Panc1 (cell line): ENCODE data around the gene ID1. TPM values are rescaled to one million over a fixed set of nuclear protein-coding genes. Genes with fewer than 3 reads are reported as not detected.
A peak's percentile ranks its signal among the peaks of the same experiment; 100 is the strongest.

Experiments used
- ATAC-seq: fragments of 200-7000 bp; cut with Tn5 transposase; 2 replicates; pipeline ENCODE4 v1.9.1; 2020; ENCODE audit warnings: mild to moderate bottlenecking, moderate library complexity
- BruUV-seq: library from RNA; stranded (reverse); fragments of 400-500 nt; replicated peaks from 2 replicates; lab custom pipeline; 2021; lab: Mats Ljungman, UMichigan
- CTCF ChIA-PET: fragments of 300-600 bp; sonication (Branson Sonifier 250); formaldehyde crosslinking; loops from one replicate; lab custom pipeline; 2022; ENCODE audit warnings: antibody characterized with exemption; lab: Charles Lee
- POLR2A ChIA-PET: fragments of 300-600 bp; sonication (Branson Sonifier 250); formaldehyde crosslinking; loops from one replicate; lab custom pipeline; 2022; ENCODE audit warnings: antibody characterized with exemption; lab: Charles Lee
- DNase-seq: peaks from one replicate; pipeline ENCODE4 v3.0.0-alpha.2; 2010; ENCODE audit warnings: low read depth, low spot score
- H3K27ac ChIP-seq: 2 replicates; pipeline ENCODE4 v1.5.1; 2011; ENCODE audit warnings: mild to moderate bottlenecking, low read length, inconsistent platforms
- H3K27me3 ChIP-seq: fragments of 200-500 bp; sonication (Bioruptor generic); 2 replicates; pipeline ENCODE4 v1.6.0; 2014; ENCODE audit warnings: low read length, inconsistent platforms; ENCODE audit not compliant: control insufficient read depth, insufficient read depth
- H3K36me3 ChIP-seq: fragments of 200-500 bp; sonication (Bioruptor generic); 2 replicates; pipeline ENCODE4 v1.5.1; 2014; ENCODE audit warnings: inconsistent platforms, mild to moderate bottlenecking, low read length, moderate library complexity; ENCODE audit not compliant: control insufficient read depth, insufficient read depth
- H3K4me1 ChIP-seq: 2 replicates; pipeline ENCODE4 v1.5.1; 2011; ENCODE audit warnings: inconsistent platforms, mild to moderate bottlenecking, low read length, moderate library complexity; ENCODE audit not compliant: control insufficient read depth, insufficient read depth
- H3K4me3 ChIP-seq, 2 experiments: 2 replicates each; pipeline ENCODE4 v1.5.1; 2011 to 2012; ENCODE audit warnings: low read depth in 2 of 2, low read length in 2 of 2, mild to moderate bottlenecking in 2 of 2, inconsistent platforms in 1 of 2, moderate library complexity in 1 of 2
- H3K9me3 ChIP-seq: fragments of 200-500 bp; sonication (Bioruptor generic); 2 replicates; pipeline ENCODE4 v1.5.1; 2014; ENCODE audit warnings: low read depth, mild to moderate bottlenecking, inconsistent platforms, low read length, moderate library complexity; ENCODE audit not compliant: control insufficient read depth, insufficient read depth
- POLR2AphosphoS5 ChIP-seq: IDR thresholded peaks from 2 replicates; pipeline ENCODE4 v1.6.1; 2012; ENCODE audit warnings: mild to moderate bottlenecking, low read depth, low read length, moderate library complexity
- SIN3A ChIP-seq: IDR thresholded peaks from 2 replicates; pipeline ENCODE4 v1.6.1; 2012; ENCODE audit warnings: low read depth, mild to moderate bottlenecking, low read length, moderate library complexity, borderline replicate concordance; ENCODE audit not compliant: insufficient read depth
- TCF7L2 ChIP-seq: IDR thresholded peaks from 2 replicates; pipeline ENCODE4 v1.6.1; 2011; ENCODE audit warnings: mild to moderate bottlenecking, low read depth, low read length, inconsistent platforms
- in situ Hi-C: cut with HindIII; loops from 2 replicates; pipeline ENCODE4 v1.10.0; 2016; ENCODE audit warnings: low sequenced_read_pairs, low pct_unique_long_range_greater_than_20kb
- intact Hi-C: fragments of 100-400 bp; cut with micrococcal nuclease; formaldehyde crosslinking; loops from one replicate; pipeline ENCODE4 v1.10.0; 2022; ENCODE audit not compliant: unreplicated experiment
- microRNA-seq: library from miRNA; unstranded; fragments of <30 nt; microRNA quantifications from one replicate; pipeline ENCODE4 v1.1.0, GENCODE V29; 2020; ENCODE audit not compliant: unreplicated experiment
- total RNA-seq: library from RNA; stranded (reverse); gene quantifications from one replicate; pipeline ENCODE4 v1.2.1, GENCODE V29; 2021; ENCODE audit not compliant: unreplicated experiment
- TF ChIP-seq, protein P1 (sequence below), 2 experiments: IDR thresholded peaks; 2 replicates each; pipeline ENCODE4 v1.6.1; 2011 to 2012; ENCODE audit warnings: low read depth in 2 of 2, control low read depth in 1 of 2, low read length in 1 of 2, mild to moderate bottlenecking in 1 of 2, moderate library complexity in 1 of 2; ENCODE audit not compliant: insufficient read depth in 1 of 2
- TF ChIP-seq, protein P2 (sequence below): fragments of 450-650 bp; IDR thresholded peaks from 2 replicates; pipeline ENCODE4 v1.5.1; 2017; ENCODE audit warnings: mild to moderate bottlenecking

Gene ID1
- total RNA-seq, 1 experiment from 2014 or later = 152 TPM

DNA sequence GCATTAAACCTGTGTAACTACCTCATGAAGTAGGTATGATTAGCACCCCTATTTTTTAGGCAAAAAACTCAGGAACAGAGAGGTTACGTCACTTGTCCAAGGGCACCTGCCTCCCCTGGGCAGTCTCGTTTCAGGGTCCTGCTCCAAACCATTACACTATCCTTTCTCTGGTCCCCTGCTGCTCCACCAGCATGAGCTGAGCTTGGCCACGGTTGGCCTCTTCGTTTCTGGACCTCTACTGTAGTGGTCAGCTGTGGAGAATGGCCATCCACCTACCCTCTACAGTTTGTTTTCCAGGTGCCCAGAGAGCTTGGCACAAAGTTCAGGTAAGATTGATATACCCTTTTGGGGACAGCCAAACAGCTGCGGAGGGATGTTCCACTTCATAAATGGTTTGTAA is 49.4 kb downstream of the ID1 start:
- Histone ChIP-seq H3K27me3 (no peaks in the 10 kb centered on the region), H3K27ac (no peak overlapping the region), H3K36me3 (no peaks in the 10 kb centered on the region), H3K9me3 (no peaks in the 10 kb centered on the region), H3K4me1 (no peaks in the 10 kb centered on the region), H3K4me3 (no peak overlapping the region)
- intact Hi-C loops = no loop called here
- ChIA-PET CTCF (interaction anchor here (0.7 to 0.9 kb wide), 2 partner anchors 20 to 21 kb away, joined by 7 to 13 read pairs; no protein-coding TSS in a partner anchor), POLR2A (interaction anchor here (0.7 kb wide), 1 partner anchor 59 kb away, joined by 8 read pairs; no protein-coding TSS in a partner anchor)
- DNase-seq (no peak), ATAC-seq (0 out of 2 replicates have a peak, but pooled peaks have one; percentile 37)
- in situ Hi-C loops = loop anchor here (5.0 kb wide), 1 partner anchor 33 kb away; no protein-coding TSS in a partner anchor
- no TSS peak for BruUV-seq
- TF ChIP-seq POLR2AphosphoS5 (no peak), TCF7L2 (no peak), SIN3A (no peak)
- TF ChIP-seq, protein P1, sequence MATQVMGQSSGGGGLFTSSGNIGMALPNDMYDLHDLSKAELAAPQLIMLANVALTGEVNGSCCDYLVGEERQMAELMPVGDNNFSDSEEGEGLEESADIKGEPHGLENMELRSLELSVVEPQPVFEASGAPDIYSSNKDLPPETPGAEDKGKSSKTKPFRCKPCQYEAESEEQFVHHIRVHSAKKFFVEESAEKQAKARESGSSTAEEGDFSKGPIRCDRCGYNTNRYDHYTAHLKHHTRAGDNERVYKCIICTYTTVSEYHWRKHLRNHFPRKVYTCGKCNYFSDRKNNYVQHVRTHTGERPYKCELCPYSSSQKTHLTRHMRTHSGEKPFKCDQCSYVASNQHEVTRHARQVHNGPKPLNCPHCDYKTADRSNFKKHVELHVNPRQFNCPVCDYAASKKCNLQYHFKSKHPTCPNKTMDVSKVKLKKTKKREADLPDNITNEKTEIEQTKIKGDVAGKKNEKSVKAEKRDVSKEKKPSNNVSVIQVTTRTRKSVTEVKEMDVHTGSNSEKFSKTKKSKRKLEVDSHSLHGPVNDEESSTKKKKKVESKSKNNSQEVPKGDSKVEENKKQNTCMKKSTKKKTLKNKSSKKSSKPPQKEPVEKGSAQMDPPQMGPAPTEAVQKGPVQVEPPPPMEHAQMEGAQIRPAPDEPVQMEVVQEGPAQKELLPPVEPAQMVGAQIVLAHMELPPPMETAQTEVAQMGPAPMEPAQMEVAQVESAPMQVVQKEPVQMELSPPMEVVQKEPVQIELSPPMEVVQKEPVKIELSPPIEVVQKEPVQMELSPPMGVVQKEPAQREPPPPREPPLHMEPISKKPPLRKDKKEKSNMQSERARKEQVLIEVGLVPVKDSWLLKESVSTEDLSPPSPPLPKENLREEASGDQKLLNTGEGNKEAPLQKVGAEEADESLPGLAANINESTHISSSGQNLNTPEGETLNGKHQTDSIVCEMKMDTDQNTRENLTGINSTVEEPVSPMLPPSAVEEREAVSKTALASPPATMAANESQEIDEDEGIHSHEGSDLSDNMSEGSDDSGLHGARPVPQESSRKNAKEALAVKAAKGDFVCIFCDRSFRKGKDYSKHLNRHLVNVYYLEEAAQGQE (IDR thresholded peaks at IDR 0.05; ENCODE audit: insufficient read depth in 1 of 2, low read depth in 2 of 2, low read length in 1 of 2) = no peak
- TF ChIP-seq, protein P2, sequence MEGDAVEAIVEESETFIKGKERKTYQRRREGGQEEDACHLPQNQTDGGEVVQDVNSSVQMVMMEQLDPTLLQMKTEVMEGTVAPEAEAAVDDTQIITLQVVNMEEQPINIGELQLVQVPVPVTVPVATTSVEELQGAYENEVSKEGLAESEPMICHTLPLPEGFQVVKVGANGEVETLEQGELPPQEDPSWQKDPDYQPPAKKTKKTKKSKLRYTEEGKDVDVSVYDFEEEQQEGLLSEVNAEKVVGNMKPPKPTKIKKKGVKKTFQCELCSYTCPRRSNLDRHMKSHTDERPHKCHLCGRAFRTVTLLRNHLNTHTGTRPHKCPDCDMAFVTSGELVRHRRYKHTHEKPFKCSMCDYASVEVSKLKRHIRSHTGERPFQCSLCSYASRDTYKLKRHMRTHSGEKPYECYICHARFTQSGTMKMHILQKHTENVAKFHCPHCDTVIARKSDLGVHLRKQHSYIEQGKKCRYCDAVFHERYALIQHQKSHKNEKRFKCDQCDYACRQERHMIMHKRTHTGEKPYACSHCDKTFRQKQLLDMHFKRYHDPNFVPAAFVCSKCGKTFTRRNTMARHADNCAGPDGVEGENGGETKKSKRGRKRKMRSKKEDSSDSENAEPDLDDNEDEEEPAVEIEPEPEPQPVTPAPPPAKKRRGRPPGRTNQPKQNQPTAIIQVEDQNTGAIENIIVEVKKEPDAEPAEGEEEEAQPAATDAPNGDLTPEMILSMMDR = no peak

Small RNAs within 50 kb of the gene (microRNA-seq; reads per million reads assigned to microRNA genes)
- gene MIR3193 = not detected

Other genes starting within 250 kb of the ID1 start
- not detected for gene DEFB118, start 236.7 kb upstream of the ID1 start, total RNA-seq
- not detected for gene DEFB119, start 214.7 kb upstream of the ID1 start, total RNA-seq
- not detected for gene DEFB121, start 199.1 kb upstream of the ID1 start, total RNA-seq
- gene DEFB123, start 164.7 kb upstream of the ID1 start, total RNA-seq = not detected
- gene DEFB124, start 130.2 kb upstream of the ID1 start, total RNA-seq = not detected
- gene REM1, start 130.0 kb upstream of the ID1 start, total RNA-seq = not detected
- 337 TPM for gene HM13, start 90.8 kb upstream of the ID1 start, total RNA-seq
- gene COX4I2, start 32.6 kb downstream of the ID1 start, total RNA-seq = not detected
- gene BCL2L1, start 117.6 kb downstream of the ID1 start, total RNA-seq = 150 TPM
- 248 TPM for gene TPX2, start 134.0 kb downstream of the ID1 start, total RNA-seq
- gene MYLK2, start 214.1 kb downstream of the ID1 start, total RNA-seq = 0.87 TPM
- gene FOXS1, start 240.3 kb downstream of the ID1 start, total RNA-seq = 6.3 TPM